HCT116 (cell line): ENCODE measurements around the gene FAM241A. TPM values are rescaled to one million over a fixed set of nuclear protein-coding genes. Genes with fewer than 3 reads are reported as not detected.

Experiments used
- ATAC-seq: fragments of 200-7000 bp; cut with Tn5 transposase; 2 replicates; pipeline ENCODE4 v1.9.1; 2020; ENCODE audit warnings: mild to moderate bottlenecking, moderate library complexity
- BruUV-seq: library from RNA; stranded (reverse); fragments of 400-500 nt; replicated peaks from 2 replicates; lab custom pipeline; 2021; lab: Mats Ljungman, UMichigan
- CTCF ChIA-PET: fragments of 300-600 bp; sonication (Branson Sonifier 250); formaldehyde crosslinking; loops from one replicate; lab custom pipeline; 2021; ENCODE audit warnings: antibody characterized with exemption; lab: Charles Lee
- POLR2A ChIA-PET: fragments of 300-600, 350-600 bp; sonication (Branson Sonifier 250); formaldehyde crosslinking; loops from one replicate; lab custom pipeline; 2021; ENCODE audit warnings: antibody characterized with exemption; lab: Charles Lee
- RAD21 ChIA-PET, 2 experiments: fragments of 300-600 bp; sonication (Branson Sonifier 250); formaldehyde crosslinking; loops; one replicate each; lab custom pipeline; 2023; ENCODE audit warnings: low total read pairs in 2 of 2; ENCODE audit not compliant: uncharacterized antibody in 2 of 2, unreplicated experiment in 2 of 2, low non-redundant PET in 1 of 2; lab: Charles Lee
- DNase-seq: peaks from one replicate; pipeline ENCODE4 v3.0.0-alpha.2; 2010; ENCODE audit warnings: low read depth, low spot score
- H2AFZ ChIP-seq: fragments of 200-600 bp; shearing (Covaris generic), sonication (generic); 2 replicates; pipeline ENCODE4 v1.6.1; 2017; ENCODE audit warnings: low read depth, mixed run types, mixed read lengths, antibody characterized with exemption, low read length; ENCODE audit not compliant: poor library complexity, severe bottlenecking
- H3K27ac ChIP-seq: 2 replicates; pipeline ENCODE4 v1.5.1; 2012; ENCODE audit warnings: low read depth, low read length
- H3K27me3 ChIP-seq: fragments of 200-600 bp; sonication (generic); 2 replicates; pipeline ENCODE4 v1.6.1; 2016; ENCODE audit warnings: mixed run types, low read length, mixed read lengths; ENCODE audit not compliant: insufficient read depth
- H3K36me3 ChIP-seq, 2 experiments: fragments of 200-500 bp in 1 of 2; fragments of 200-600 bp in 1 of 2; sonication (Bioruptor generic) in 1 of 2; sonication (generic) in 1 of 2; 2 replicates each; pipeline versions ENCODE4 v1.5.1 to v1.6.1; 2014 to 2016; ENCODE audit warnings: low read length in 2 of 2, inconsistent platforms in 1 of 2, mixed read lengths in 1 of 2, mixed run types in 1 of 2; ENCODE audit not compliant: insufficient read depth in 2 of 2, control insufficient read depth in 1 of 2
- H3K4me1 ChIP-seq, 2 experiments: fragments of 200-600 bp in 1 of 2; sonication (generic) in 1 of 2; 2 replicates each; pipeline versions ENCODE4 v1.5.1 to v1.6.1; 2012 to 2017; ENCODE audit warnings: low read length in 2 of 2, inconsistent platforms in 1 of 2, mild to moderate bottlenecking in 1 of 2, mixed read lengths in 1 of 2, mixed run types in 1 of 2, moderate library complexity in 1 of 2; ENCODE audit not compliant: insufficient read depth in 2 of 2, control insufficient read depth in 1 of 2
- H3K4me2 ChIP-seq: fragments of 200-600 bp; sonication (generic); 2 replicates; pipeline ENCODE4 v1.6.1; 2017; ENCODE audit warnings: mixed run types, low read length, mixed read lengths
- H3K4me3 ChIP-seq, 2 experiments: fragments of 200-600 bp in 1 of 2; sonication (generic) in 1 of 2; replicated peaks in 1 of 2; 2 replicates each; pipeline ENCODE4 v1.5.1; 2011 to 2016; ENCODE audit warnings: low read length in 2 of 2, control low read depth in 1 of 2, low read depth in 1 of 2, mild to moderate bottlenecking in 1 of 2, mixed read lengths in 1 of 2, mixed run types in 1 of 2
- H3K79me2 ChIP-seq: fragments of 200-600 bp; sonication (generic); 2 replicates; pipeline ENCODE4 v1.6.1; 2017; ENCODE audit warnings: mild to moderate bottlenecking, mixed run types, low read length, moderate library complexity, mixed read lengths; ENCODE audit not compliant: insufficient read depth
- H3K9ac ChIP-seq: fragments of 200-600 bp; sonication (generic); 2 replicates; pipeline ENCODE4 v1.6.1; 2016; ENCODE audit warnings: low read length, mixed read lengths
- H3K9me2 ChIP-seq: fragments of 200-600 bp; sonication (generic), shearing (Covaris generic); 2 replicates; pipeline ENCODE4 v1.6.1; 2017; ENCODE audit warnings: mixed run types, mild to moderate bottlenecking, moderate library complexity; ENCODE audit not compliant: insufficient read depth
- H3K9me3 ChIP-seq, 2 experiments: fragments of 200-500 bp in 1 of 2; fragments of 200-600 bp in 1 of 2; sonication (Bioruptor generic) in 1 of 2; sonication (generic) in 1 of 2; 2 replicates each; pipeline ENCODE4 v1.6.1; 2014 to 2017; ENCODE audit warnings: low read length in 2 of 2, mixed read lengths in 2 of 2, inconsistent platforms in 1 of 2, low read depth in 1 of 2, mild to moderate bottlenecking in 1 of 2, mixed run types in 1 of 2, moderate library complexity in 1 of 2; ENCODE audit not compliant: control insufficient read depth in 1 of 2, insufficient read depth in 1 of 2
- H4K20me1 ChIP-seq: fragments of 200-600 bp; sonication (generic), shearing (Covaris generic); 2 replicates; pipeline ENCODE4 v1.6.1; 2017; ENCODE audit warnings: mixed run types, mild to moderate bottlenecking, moderate library complexity; ENCODE audit not compliant: insufficient read depth
- ATF3 ChIP-seq: IDR thresholded peaks from 2 replicates; pipeline ENCODE4 v1.6.1; 2012
- CEBPB ChIP-seq: IDR thresholded peaks from 2 replicates; pipeline ENCODE4 v1.6.1; 2012; ENCODE audit warnings: low read depth
- EGR1 ChIP-seq: IDR thresholded peaks from 2 replicates; pipeline ENCODE4 v1.6.1; 2012; ENCODE audit warnings: low read depth
- ELF1 ChIP-seq: IDR thresholded peaks from 2 replicates; pipeline ENCODE4 v1.6.1; 2012; ENCODE audit warnings: low read depth, borderline replicate concordance
- FOSL1 ChIP-seq: IDR thresholded peaks from 2 replicates; pipeline ENCODE4 v1.6.1; 2012; ENCODE audit warnings: low read depth
- JUND ChIP-seq: IDR thresholded peaks from 2 replicates; pipeline ENCODE4 v1.6.1; 2012
- MAX ChIP-seq: IDR thresholded peaks from 2 replicates; pipeline ENCODE4 v1.6.1; 2012
- POLR2A ChIP-seq: IDR thresholded peaks from 2 replicates; pipeline ENCODE4 v1.7.0; 2011; ENCODE audit warnings: borderline replicate concordance; ENCODE audit not compliant: insufficient read depth, insufficient read length; ENCODE audit errors: extremely low read depth
- REST ChIP-seq: IDR thresholded peaks from 2 replicates; pipeline ENCODE4 v1.6.1; 2012; ENCODE audit warnings: low read depth
- SP1 ChIP-seq: IDR thresholded peaks from 2 replicates; pipeline ENCODE4 v1.6.1; 2012; ENCODE audit warnings: low read depth
- YY1 ChIP-seq: IDR thresholded peaks from 2 replicates; pipeline ENCODE4 v1.6.1; 2011; ENCODE audit warnings: low read length, low read depth, moderate library complexity, mild to moderate bottlenecking; ENCODE audit not compliant: insufficient replicate concordance; ENCODE audit errors: extremely low read depth
- ZBTB33 ChIP-seq: IDR thresholded peaks from 2 replicates; pipeline ENCODE4 v1.6.1; 2011; ENCODE audit warnings: mild to moderate bottlenecking, low read length, moderate library complexity; ENCODE audit not compliant: insufficient replicate concordance; ENCODE audit errors: extremely low read depth
- ZNF274 ChIP-seq: fragments of 200-500 bp; sonication (Bioruptor generic); IDR thresholded peaks from 2 replicates; pipeline ENCODE4 v1.6.1; 2014; ENCODE audit warnings: mild to moderate bottlenecking, low read depth, low read length, inconsistent platforms
- intact Hi-C: fragments of 100-400 bp; cut with micrococcal nuclease; formaldehyde crosslinking; loops from 2 replicates; pipeline ENCODE4 v1.10.0; 2022
- total RNA-seq: library from RNA; stranded (reverse); gene quantifications from one replicate; pipeline ENCODE4 v1.2.1, GENCODE V29; 2021; ENCODE audit not compliant: unreplicated experiment

The FAM241A gene
- total RNA-seq, 1 experiment from 2014 or later: 4.5 TPM

- Histone ChIP-seq H3K9me2 (no peaks in the 10 kb centered on the region), H2AFZ (no peak overlapping the region), H3K4me2 (no peak overlapping the region), H3K4me3 (no peak overlapping the region), H4K20me1 (no peaks in the 10 kb centered on the region), H3K4me1 (peaks cover 4 to 13% of the 10 kb centered on the region in 2 experiments; a peak in 3 of 4 replicates), H3K27ac (no peak overlapping the region), H3K27me3 (no peaks in the 10 kb centered on the region), H3K79me2 (peaks cover 47% of the 10 kb centered on the region), H3K9me3 (no peaks in the 10 kb centered on the region), H3K9ac (no peak overlapping the region), H3K36me3 (no peaks in the 10 kb centered on the region)
- no peak for DNase-seq
- RAD21 ChIA-PET: interaction anchor here in 1 of 2 experiments (1.0 kb wide), 1 partner anchor 33 kb away, joined by 3 read pairs; no protein-coding TSS in a partner anchor
- TF ChIP-seq FOSL1: no peak
- no peak for TF ChIP-seq ATF3
- TF ChIP-seq SP1: no peak
- TF ChIP-seq MAX: no peak
- TF ChIP-seq POLR2A: no peak
- TF ChIP-seq ELF1: no peak
- no peak for TF ChIP-seq EGR1
- TF ChIP-seq ZNF274: no peak
- no peak for TF ChIP-seq CEBPB
- no peak for TF ChIP-seq YY1
- no peak for TF ChIP-seq JUND
- TF ChIP-seq REST: no peak
- no peak for TF ChIP-seq ZBTB33
- intact Hi-C loops: loop anchor here (5.0 kb wide), 1 partner anchor 85 kb away; the partner anchor contains the start of gene AP1AR
- BruUV-seq: no TSS peak
- POLR2A ChIA-PET: interaction anchor here (1.1 to 1.3 kb wide), 3 partner anchors 14 to 84 kb away, joined by 3 read pairs; partner anchors contain the start of gene AP1AR
- ATAC-seq: no peak
- CTCF ChIA-PET: no interaction called here
Measured at GRCh38 chr4:112147697-112148096, 2.4 kb downstream of the FAM241A start.
